Activated CD4-positive, alpha-beta T cell treated with anti-CD3 and anti-CD28 coated beads, Interleukin-10, Interleukin-2, amounts not matched to agents 100 ng/mL and 50 ng/mL, durations not matched to agents 16 hours and 8 hours (primary cell): ENCODE data around the gene DBT.

Experiments used
- DNase-seq: peaks from one replicate; pipeline ENCODE4 v3.0.0-alpha.2; 2020

Gene DBT

DNA sequence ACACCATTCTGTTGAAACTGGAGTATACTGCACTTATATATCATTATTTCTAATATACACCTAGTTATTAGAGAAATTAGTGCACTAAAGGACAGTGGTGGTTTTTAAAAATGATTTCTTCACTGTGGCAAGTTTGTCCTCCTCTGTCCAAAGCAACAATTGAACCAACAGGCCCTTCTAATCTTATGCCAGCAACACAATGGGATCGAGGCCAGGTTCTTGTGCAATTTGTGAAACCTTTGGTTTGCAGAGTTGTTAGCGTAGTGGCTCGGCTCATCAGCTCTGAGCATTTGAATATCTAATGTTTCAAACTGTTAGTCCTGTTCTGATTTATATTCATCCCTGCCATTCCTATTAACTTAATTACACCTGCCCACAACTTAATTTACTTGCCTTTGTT is 61.7 kb downstream of the DBT start:
- no peak for DNase-seq

DNA sequence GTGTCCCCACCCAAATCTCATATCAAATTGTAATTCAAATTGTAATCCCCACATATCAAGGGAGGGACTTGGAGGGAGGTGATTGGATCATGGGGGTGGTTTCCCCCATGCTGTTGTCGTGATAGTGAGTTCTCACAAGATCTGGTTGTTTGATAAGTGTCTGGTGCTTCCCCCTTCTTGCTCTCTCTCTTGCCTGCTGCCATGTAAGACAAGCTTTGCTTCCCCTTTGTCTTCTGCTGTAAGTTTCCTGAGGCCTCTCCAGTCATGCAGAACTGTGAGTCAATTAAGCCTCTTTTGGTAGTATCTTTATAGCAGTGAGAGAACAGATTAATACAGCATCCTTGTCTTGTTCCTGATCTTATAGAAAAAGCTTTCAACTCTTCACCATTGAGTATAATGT is 65.1 kb downstream of the DBT start:
- DNase-seq, result no peak

DNA sequence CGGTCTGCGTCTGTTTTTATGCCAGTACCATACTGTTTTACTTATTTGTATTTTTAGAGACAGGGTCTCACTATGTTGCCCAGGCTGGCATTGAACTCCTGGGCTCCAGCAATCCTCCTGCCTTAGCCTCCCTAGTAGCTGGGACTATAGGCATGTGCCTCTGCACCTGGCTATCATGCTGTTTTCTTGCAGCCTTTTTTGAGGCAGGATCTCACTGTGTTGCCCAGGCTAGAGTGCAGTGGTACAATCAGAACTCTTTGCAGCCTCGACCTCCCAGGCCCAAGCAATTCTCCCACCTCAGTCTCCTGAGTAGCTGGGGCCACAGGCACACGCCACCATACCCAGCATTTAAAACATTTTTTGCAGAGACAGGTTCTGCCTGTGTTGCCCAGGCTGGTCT is 66.3 kb downstream of the DBT start:
- no peak for DNase-seq

DNA sequence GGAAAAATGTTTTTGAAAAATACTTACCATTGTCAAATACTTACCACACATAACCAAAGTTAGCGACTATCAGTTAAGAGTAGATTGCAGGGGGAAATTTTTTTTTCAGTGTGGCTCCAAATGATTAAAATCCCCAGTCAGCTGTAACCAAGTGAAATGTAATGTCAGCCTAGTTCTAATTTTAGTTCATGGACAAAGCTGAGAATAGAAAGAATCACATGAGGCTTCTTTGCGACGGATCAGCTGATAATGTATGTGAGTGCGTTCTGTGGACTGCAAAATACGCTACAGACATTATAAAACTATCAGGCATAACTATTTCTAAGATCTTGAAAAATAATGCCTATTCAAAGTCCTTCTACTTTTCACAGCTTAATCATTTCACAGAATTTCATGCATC is 71.5 kb downstream of the DBT start, which contains the start of gene LRRC39:
TSS of gene LRRC39 (minus strand) at position 166 of the 400 bp plus-strand sequence. CDS start 9,740 bp downstream, outside the sequence.
- no peak for DNase-seq

DNA sequence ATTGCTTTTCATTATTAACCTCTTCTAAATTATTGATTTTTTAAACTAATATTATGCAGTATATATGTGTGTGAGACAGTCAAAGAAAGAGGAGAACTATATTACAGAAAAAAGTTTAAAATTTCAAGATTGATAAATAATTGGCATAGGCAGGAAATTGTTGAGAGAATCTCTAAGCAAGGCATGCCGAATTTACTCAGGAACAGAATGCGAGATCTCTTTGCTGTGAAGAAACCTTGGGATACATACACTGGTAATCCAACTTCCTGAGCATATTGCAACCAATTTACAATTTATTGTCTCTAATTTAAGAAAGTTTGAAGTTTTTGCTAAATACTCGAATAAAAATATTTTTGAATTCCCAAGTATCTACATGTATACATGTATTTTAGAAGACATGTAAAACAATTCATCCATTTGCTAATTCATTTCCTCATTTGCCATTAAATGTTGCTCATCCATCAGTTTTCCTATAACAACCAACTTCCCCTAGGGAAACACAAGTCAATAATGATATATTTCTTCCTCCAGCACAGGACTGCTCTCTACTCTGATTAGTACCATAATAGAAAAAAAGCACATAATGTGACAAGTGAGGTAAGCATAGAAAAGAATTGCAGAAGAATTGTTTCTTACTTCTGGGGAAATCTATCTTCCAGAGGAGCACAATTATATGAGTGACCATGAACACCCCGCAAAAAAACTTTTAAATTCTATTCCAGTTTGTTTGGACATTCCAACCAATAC is 72.2 kb downstream of the DBT start:
- DNase-seq, result no peak

DNA sequence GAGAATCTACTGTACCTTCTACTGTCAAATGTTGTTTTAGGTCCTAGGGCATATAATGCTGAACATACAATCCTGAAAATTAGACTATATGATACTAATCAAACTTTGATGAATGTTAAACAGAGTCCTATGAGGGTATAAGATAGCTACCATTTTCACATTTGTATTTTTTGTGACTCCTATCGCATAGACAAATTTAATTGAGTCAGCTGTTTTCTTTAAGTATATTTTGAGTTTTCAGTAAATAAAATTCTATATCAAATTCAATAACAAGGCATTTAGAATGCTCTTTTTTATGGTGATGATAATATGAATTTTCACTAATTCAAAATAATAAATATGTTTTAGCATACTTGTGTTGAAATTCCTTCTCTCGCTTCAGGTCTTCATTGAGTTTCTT is 81.6 kb downstream of the DBT start:
- no peak for DNase-seq

DNA sequence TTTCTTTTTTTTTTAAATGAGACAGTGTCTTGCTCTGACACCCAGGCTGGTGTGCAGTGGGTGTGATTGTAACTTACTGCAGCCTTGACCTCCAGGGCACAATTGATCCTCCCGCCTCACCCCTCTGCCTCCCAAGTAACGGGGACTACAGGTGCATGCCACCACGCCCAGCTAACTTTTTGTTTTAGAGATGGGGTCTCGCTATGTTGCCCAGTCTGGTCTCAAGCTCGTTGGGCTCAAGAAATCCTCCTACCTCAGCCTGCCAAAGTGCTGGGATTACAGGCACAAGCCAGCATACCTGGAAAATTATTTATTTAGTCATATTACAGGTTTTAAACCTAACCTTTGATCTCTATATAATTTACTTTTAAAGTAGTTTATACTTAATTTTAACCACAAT is 84.9 kb downstream of the DBT start:
- DNase-seq, result no peak

DNA sequence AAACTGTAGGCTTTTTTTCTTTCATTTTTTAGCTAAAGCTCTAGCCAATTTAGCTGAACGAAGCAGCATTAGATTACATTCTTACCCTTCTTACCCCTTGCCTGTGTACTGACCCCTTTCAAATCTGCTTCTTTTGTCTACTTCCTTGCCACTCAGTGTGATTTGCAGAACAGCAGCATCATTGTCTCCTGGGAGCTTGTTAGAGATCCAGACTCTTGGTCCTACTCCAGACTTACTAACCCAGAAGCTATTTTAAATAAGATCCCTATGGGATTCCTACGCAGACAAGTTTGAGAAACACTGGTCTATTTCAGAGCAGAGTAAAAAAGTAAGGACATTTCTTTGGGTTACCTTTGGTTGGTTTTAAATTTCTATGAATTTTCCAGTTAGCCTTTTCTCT is 85.4 kb downstream of the DBT start:
- DNase-seq, result no peak

DNA sequence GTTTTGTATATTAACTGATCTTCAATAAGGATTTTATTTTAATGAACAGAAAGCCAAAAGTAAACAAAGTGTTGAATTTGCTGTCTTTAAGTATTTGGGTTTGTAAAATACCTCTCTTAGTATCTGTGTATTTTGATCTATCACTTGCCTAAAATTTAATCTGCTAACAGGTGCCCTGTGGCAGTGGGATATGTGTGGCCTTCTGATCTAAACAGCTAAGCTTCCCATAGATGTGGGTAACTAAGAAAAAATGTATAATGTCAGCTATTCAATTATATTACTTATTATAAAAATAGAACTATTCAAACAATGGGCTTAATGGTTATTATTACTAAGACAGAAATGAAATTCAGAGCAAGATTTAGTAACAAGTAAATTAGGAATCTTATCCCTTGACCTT is 86.8 kb downstream of the DBT start:
- no peak for DNase-seq

DNA sequence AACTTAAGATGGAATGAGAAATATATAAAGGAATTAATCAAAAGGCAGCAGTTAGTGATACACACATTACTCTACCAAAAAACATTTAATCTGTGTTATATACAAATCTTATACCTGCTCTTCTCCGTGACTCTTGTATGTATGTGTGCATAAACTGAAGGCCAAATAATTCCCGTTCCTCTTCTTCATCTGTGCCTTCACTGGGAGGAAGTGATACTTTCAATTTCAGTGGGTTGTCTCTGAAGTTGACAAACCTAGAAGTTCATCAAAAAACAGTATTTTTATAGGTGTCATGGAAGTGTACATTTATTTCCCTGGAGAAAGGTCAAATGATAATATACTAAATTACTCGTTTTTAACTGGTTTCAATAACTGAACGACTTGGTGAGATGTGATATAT is 97.4 kb downstream of the DBT start:
- peak; percentile 20 for DNase-seq

DNA sequence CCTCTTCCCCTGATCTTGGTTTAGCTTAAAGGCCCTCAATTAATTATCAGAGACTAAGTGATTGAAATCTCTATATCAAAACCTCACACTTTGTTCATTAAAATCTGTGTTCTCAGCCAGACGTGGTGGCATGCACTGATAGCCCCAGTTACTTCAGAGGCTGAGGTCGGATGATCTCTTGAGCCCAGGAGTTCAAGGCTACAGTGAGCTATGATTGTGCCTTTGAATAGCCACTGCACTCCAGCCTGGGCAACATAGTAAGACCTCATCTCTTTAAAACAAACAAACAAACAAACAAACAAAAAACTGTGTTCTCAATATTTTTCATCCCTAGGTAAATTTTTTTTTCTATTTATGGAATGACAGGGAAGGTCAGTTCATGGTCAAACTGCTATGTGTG is 98.0 kb downstream of the DBT start:
- DNase-seq, result no peak

DNA sequence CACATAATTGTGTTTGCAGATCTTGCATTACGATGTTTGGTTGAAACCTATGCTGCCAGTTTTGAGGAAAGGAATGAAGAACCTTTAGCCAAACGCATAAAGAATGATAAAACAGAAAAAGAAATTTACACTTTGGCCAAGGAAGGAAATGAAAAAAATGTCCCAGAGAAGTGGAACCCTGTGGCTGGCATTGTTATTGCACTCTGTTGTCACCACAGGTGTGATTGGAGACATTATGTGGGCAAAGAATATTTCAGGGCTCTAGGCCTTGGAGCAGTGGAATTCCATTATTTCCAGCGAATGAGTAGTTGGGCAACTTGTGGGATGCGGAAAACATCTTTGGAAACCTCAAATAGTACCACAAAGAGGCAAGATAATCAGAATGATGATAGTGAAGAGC is 101.8 kb downstream of the DBT start:
- DNase-seq, result no peak

DNA sequence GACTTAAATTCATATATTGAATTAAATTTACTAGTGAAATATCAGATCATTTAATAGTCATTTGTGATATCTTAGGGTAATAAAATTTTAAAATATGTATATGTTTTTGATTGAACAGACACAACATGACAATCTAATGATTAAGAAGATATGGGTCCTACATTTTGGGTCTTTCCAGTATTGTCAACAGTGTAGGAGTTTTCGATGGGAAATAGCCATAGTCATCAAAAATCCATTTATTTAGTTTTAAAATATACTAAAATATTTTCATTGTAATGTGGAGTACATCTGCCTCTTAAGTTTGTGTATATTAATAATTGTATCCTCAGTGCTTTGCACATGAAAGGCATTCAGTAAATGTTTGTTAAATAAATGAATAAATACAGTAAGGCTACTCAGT is 102.7 kb downstream of the DBT start:
- no peak for DNase-seq

DNA sequence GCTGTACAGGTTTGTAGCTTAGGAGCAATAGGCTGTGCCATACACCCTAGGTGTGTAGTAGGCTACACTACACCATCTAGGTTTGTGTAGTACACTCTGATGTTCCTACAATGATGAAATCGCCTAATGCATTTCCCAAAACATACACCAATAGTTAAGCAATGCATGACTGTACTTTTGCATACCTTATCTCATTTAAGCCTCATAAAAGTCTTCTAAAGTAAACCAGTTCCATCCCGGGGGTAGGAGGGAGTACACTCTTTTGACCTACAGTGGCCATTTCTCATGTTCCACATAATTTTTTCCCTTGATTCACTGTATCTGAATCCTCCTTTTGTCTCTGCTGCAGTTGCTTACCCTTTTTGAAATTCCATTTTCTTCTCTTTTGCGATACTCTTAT is 104.5 kb downstream of the DBT start:
- no peak for DNase-seq

DNA sequence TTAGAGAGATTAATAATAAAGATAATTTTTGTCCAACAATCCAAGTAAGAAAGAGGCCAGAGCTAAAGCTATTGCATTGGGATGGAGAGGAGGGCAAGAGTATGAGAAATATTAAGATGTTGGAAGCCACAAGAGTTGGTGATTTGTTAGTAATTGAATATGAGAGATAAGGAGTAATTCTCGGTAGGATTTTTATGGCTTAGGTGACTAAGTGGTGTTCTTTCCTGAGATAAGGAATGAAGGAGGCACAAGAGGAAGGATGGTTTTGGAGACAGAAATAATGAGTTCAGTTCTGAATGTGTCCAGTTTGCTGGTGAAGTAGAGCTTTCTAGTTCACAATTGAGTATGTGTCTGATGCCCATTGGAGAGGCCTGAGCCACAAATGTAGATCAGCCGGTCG is 107.3 kb downstream of the DBT start:
- no peak for DNase-seq

DNA sequence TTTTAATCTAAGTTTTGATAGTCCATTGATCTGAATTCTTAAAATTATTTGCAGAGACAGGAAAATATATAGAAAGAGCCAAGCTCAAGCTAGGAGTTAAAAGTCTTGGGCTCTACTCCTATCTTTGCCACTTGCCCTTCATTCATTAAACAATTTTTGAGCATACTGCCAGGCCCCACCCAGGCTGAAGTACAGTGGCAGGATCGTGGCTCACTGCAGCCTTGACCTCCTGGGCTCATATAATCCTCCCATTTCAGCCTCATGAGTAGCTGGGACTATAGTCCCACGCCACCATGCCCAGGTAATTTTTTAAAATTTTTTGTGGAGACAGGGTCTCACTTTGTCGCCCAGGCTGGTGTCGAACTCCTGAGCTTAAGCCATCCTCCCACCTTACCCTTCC is 108.4 kb downstream of the DBT start:
- DNase-seq, result no peak

DNA sequence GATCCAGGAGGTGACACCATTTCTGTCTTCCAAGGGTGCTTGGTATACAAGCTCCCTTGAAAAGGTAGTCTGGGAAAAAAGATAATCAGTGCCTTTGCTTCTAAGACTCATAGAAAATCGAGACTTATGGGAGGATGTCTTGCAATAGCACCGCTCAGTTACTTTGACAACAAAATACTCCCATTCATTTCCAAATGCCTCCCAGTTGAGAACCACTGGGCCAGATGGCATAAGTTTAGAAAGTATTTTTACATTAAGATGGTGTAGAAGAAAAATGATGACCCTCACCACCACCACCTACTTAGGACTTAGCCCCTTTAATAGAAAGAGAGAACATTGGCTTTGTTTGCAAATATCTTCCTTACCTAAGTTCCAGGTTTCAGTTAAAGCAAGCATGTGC is 112.0 kb downstream of the DBT start:
- DNase-seq, result no peak
